HL-60 (cell line): ENCODE results near the gene SPINK2.

Source experiments
- DNase-seq, 2 experiments: peaks; one replicate each; pipeline ENCODE4 v3.0.0-alpha.2; 2010 to 2020; ENCODE audit warnings: low read depth in 1 of 2, low spot score in 1 of 2
- H3K27ac ChIP-seq: fragments of 250-450 bp; sonication (Bioruptor Pico); replicated peaks from 2 replicates; pipeline ENCODE4 v1.5.1; 2020; ENCODE audit warnings: mild to moderate bottlenecking, moderate library complexity
- H3K27me3 ChIP-seq: fragments of 250-450 bp; sonication (Bioruptor Pico); 2 replicates; pipeline ENCODE4 v1.5.1; 2021; ENCODE audit warnings: mild to moderate bottlenecking, moderate library complexity; ENCODE audit not compliant: insufficient read depth, poor library complexity, severe bottlenecking
- H3K4me3 ChIP-seq: replicated peaks from 2 replicates; pipeline ENCODE4 v1.5.1; 2011; ENCODE audit warnings: mild to moderate bottlenecking, control low read depth, low read length; ENCODE audit not compliant: insufficient read depth
- GABPA ChIP-seq: IDR thresholded peaks from 2 replicates; pipeline ENCODE4 v1.6.1; 2012; ENCODE audit warnings: low read depth
- POLR2AphosphoS5 ChIP-seq: IDR thresholded peaks from 2 replicates; pipeline ENCODE4 v1.6.1; 2012; ENCODE audit warnings: low read depth
- SPI1 ChIP-seq: IDR thresholded peaks from 2 replicates; pipeline ENCODE4 v1.6.1; 2012; ENCODE audit warnings: low read depth, mild to moderate bottlenecking, borderline replicate concordance
- TF ChIP-seq, protein P1 (sequence below): IDR thresholded peaks from one replicate; pipeline ENCODE4 v1.5.1; 2011; ENCODE audit warnings: low read length, control low read depth, inconsistent platforms; ENCODE audit not compliant: insufficient read depth
- TF ChIP-seq, protein P2 (sequence below): IDR thresholded peaks from 2 replicates; pipeline ENCODE4 v1.6.1; 2012; ENCODE audit warnings: low read depth; ENCODE audit not compliant: insufficient replicate concordance

The SPINK2 gene

GRCh38 chr4:56803471-56803870 lies 18.0 kb downstream of the SPINK2 start:
- TF ChIP-seq, protein P1, sequence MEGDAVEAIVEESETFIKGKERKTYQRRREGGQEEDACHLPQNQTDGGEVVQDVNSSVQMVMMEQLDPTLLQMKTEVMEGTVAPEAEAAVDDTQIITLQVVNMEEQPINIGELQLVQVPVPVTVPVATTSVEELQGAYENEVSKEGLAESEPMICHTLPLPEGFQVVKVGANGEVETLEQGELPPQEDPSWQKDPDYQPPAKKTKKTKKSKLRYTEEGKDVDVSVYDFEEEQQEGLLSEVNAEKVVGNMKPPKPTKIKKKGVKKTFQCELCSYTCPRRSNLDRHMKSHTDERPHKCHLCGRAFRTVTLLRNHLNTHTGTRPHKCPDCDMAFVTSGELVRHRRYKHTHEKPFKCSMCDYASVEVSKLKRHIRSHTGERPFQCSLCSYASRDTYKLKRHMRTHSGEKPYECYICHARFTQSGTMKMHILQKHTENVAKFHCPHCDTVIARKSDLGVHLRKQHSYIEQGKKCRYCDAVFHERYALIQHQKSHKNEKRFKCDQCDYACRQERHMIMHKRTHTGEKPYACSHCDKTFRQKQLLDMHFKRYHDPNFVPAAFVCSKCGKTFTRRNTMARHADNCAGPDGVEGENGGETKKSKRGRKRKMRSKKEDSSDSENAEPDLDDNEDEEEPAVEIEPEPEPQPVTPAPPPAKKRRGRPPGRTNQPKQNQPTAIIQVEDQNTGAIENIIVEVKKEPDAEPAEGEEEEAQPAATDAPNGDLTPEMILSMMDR, result no peak
- TF ChIP-seq POLR2AphosphoS5 (peak; percentile 17; the same call in 1 of the 2 replicates), SPI1 (peak; percentile 93), GABPA (no peak)
- TF ChIP-seq, protein P2, sequence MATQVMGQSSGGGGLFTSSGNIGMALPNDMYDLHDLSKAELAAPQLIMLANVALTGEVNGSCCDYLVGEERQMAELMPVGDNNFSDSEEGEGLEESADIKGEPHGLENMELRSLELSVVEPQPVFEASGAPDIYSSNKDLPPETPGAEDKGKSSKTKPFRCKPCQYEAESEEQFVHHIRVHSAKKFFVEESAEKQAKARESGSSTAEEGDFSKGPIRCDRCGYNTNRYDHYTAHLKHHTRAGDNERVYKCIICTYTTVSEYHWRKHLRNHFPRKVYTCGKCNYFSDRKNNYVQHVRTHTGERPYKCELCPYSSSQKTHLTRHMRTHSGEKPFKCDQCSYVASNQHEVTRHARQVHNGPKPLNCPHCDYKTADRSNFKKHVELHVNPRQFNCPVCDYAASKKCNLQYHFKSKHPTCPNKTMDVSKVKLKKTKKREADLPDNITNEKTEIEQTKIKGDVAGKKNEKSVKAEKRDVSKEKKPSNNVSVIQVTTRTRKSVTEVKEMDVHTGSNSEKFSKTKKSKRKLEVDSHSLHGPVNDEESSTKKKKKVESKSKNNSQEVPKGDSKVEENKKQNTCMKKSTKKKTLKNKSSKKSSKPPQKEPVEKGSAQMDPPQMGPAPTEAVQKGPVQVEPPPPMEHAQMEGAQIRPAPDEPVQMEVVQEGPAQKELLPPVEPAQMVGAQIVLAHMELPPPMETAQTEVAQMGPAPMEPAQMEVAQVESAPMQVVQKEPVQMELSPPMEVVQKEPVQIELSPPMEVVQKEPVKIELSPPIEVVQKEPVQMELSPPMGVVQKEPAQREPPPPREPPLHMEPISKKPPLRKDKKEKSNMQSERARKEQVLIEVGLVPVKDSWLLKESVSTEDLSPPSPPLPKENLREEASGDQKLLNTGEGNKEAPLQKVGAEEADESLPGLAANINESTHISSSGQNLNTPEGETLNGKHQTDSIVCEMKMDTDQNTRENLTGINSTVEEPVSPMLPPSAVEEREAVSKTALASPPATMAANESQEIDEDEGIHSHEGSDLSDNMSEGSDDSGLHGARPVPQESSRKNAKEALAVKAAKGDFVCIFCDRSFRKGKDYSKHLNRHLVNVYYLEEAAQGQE, result no peak
- Histone ChIP-seq H3K4me3 (no peak overlapping the region), H3K27me3 (no peaks in the 10 kb centered on the region), H3K27ac (peak overlapping the region; percentile 46)
- DNase-seq, result peak in 1 of 2 experiments; percentile 73

GRCh38 chr4:56799824-56800756 lies 21.4 kb downstream of the SPINK2 start:
- TF ChIP-seq, protein P1, result peak; percentile 92
- TF ChIP-seq SPI1, result no peak
- TF ChIP-seq, protein P2, result no peak
- Histone ChIP-seq H3K27ac (no peak overlapping the region), H3K27me3 (no peaks in the 10 kb centered on the region), H3K4me3 (peak overlapping the region; percentile 75)
- peak; percentile 57 to 82 for DNase-seq

DNA sequence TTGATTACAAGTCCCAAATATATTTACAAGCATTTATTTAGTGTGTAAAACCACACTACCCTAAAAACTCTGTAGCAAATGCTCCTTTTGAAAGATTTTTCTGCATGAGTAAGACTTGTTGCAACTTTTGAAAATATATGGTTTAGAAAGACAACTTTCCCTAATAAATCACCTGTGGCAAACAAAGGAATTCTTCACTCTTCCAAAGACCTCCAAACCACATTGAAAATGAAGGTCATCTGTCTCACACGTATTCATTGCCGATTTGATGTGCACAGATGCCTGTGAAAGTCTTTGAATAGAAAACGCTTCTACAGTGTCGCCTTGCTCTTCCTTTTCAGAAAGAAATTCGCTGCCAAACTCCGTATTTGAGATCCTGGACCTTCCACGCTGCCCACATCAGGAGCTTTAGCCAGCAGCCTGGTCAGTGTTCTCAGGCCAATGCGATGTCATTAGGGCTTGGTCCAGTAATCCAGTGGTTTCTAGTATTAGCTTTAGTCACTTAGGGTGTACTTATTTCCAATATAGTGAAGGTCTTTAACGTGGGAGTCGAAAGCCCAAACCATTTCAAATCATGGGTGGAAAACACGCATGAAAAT lies 22.2 kb downstream of the SPINK2 start:
- Histone ChIP-seq H3K27me3 (no peaks in the 10 kb centered on the region), H3K4me3 (no peak overlapping the region), H3K27ac (no peak overlapping the region)

More for the DNA sequence above, 22.2 kb downstream of the SPINK2 start:
- DNase-seq, result no peak
- TF ChIP-seq, protein P1, result no peak
- TF ChIP-seq, protein P2, result no peak
- TF ChIP-seq POLR2AphosphoS5, result no peak
- no peak for TF ChIP-seq SPI1
- TF ChIP-seq GABPA, result no peak
